IMR-90 (cell line): ENCODE data around the gene SIT1. TPM values are rescaled to one million over a fixed set of nuclear protein-coding genes. Genes with fewer than 3 reads are reported as not detected.
A peak's percentile ranks its signal among the peaks of the same experiment; 100 is the strongest.

Experiments
- ATAC-seq: fragments of 200-7000 bp; cut with Tn5 transposase; 2 replicates; pipeline ENCODE4 v1.9.1; 2020; ENCODE audit warnings: low read depth, mild to moderate bottlenecking, moderate library complexity
- BruUV-seq: library from RNA; stranded (reverse); fragments of 400-500 nt; replicated peaks from 2 replicates; lab custom pipeline; 2021; lab: Mats Ljungman, UMichigan
- CTCF ChIA-PET: fragments of 300-600 bp; formaldehyde crosslinking; extraction: SDS; loops from one replicate; lab custom pipeline; 2021; ENCODE audit warnings: antibody characterized with exemption; lab: Yijun Ruan, JAX
- POLR2A ChIA-PET: fragments of 300-600 bp; sonication (Branson Sonifier 250); formaldehyde crosslinking; loops from one replicate; lab custom pipeline; 2022; ENCODE audit warnings: antibody characterized with exemption; ENCODE audit not compliant: unreplicated experiment; lab: Charles Lee
- DNase-seq: peaks from one replicate; pipeline ENCODE4 v3.0.0; 2013
- H2AFZ ChIP-seq: replicated peaks from 2 replicates; pipeline ENCODE3; 2013; ENCODE audit warnings: low read length, mild to moderate bottlenecking; ENCODE audit not compliant: poor library complexity
- H2AK5ac ChIP-seq: 2 replicates; pipeline ENCODE4 v1.6.1; 2013; ENCODE audit warnings: low read depth, low read length, inconsistent platforms
- H2AK9ac ChIP-seq: replicated peaks from 2 replicates; pipeline ENCODE3; 2013; ENCODE audit warnings: mild to moderate bottlenecking, low read depth, low read length, moderate library complexity; ENCODE audit not compliant: poor library complexity
- H2BK120ac ChIP-seq: 2 replicates; pipeline ENCODE4 v1.6.1; 2013; ENCODE audit warnings: low read depth, low read length, inconsistent platforms
- H2BK15ac ChIP-seq: 3 replicates; pipeline ENCODE4 v1.6.1; 2013; ENCODE audit warnings: low read depth, low read length, inconsistent platforms
- H2BK20ac ChIP-seq: 2 replicates; pipeline ENCODE4 v1.6.1; 2013; ENCODE audit warnings: low read depth, mild to moderate bottlenecking, inconsistent platforms, low read length, moderate library complexity
- H2BK5ac ChIP-seq: 2 replicates; pipeline ENCODE4 v1.6.1; 2013; ENCODE audit warnings: mild to moderate bottlenecking, low read depth, low read length, inconsistent platforms; ENCODE audit not compliant: poor library complexity, severe bottlenecking
- H3K14ac ChIP-seq: replicated peaks from 2 replicates; pipeline ENCODE4 v1.6.1; 2013; ENCODE audit warnings: low read depth, low read length, inconsistent platforms
- H3K18ac ChIP-seq: 2 replicates; pipeline ENCODE4 v1.6.1; 2013; ENCODE audit warnings: low read depth, low read length, control low read depth
- H3K23ac ChIP-seq: 2 replicates; pipeline ENCODE4 v1.6.1; 2013; ENCODE audit warnings: low read depth, low read length, inconsistent platforms
- H3K27ac ChIP-seq: 2 replicates; pipeline ENCODE4 v1.5.1; 2013; ENCODE audit warnings: mild to moderate bottlenecking, control low read depth, low read length; ENCODE audit not compliant: insufficient read depth
- H3K27me3 ChIP-seq: 2 replicates; pipeline ENCODE4 v1.6.1; 2013; ENCODE audit warnings: low read length; ENCODE audit not compliant: control insufficient read depth, insufficient read depth
- H3K36me3 ChIP-seq: 2 replicates; pipeline ENCODE4 v1.6.1; 2013; ENCODE audit warnings: low read length, mixed read lengths; ENCODE audit not compliant: control insufficient read depth, insufficient read depth
- H3K4ac ChIP-seq: 2 replicates; pipeline ENCODE4 v1.6.1; 2013; ENCODE audit warnings: low read depth, low read length, inconsistent platforms
- H3K4me1 ChIP-seq: 2 replicates; pipeline ENCODE4 v1.6.1; 2013; ENCODE audit warnings: low read length, mixed read lengths; ENCODE audit not compliant: control insufficient read depth, insufficient read depth
- H3K4me2 ChIP-seq: 2 replicates; pipeline ENCODE4 v1.6.1; 2013; ENCODE audit warnings: low read depth, mild to moderate bottlenecking, control low read depth, low read length, moderate library complexity
- H3K4me3 ChIP-seq: 2 replicates; pipeline ENCODE4 v1.5.1; 2013; ENCODE audit warnings: low read depth, mild to moderate bottlenecking, control low read depth, low read length, moderate library complexity; ENCODE audit not compliant: insufficient read depth
- H3K56ac ChIP-seq: 2 replicates; pipeline ENCODE4 v1.6.1; 2013; ENCODE audit warnings: low read length, inconsistent platforms; ENCODE audit not compliant: insufficient read depth; ENCODE audit errors: extremely low read depth
- H3K79me1 ChIP-seq, 2 experiments: 2 replicates each; pipeline ENCODE4 v1.6.1; 2013; ENCODE audit warnings: low read length in 2 of 2, inconsistent platforms in 1 of 2, low read depth in 1 of 2
- H3K9ac ChIP-seq: 2 replicates; pipeline ENCODE4 v1.6.1; 2013; ENCODE audit warnings: low read depth, low read length, control low read depth
- H3K9me1 ChIP-seq: 2 replicates; pipeline ENCODE4 v1.6.1; 2013; ENCODE audit warnings: low read length, inconsistent platforms; ENCODE audit not compliant: insufficient read depth
- H3K9me3 ChIP-seq: 2 replicates; pipeline ENCODE4 v1.6.1; 2013; ENCODE audit warnings: low read length; ENCODE audit not compliant: control insufficient read depth, insufficient read depth
- H4K20me1 ChIP-seq: 2 replicates; pipeline ENCODE4 v1.6.1; 2013; ENCODE audit warnings: low read length, inconsistent platforms; ENCODE audit not compliant: insufficient read depth
- H4K5ac ChIP-seq: 2 replicates; pipeline ENCODE4 v1.6.1; 2013; ENCODE audit warnings: mild to moderate bottlenecking, low read depth, low read length, control low read depth
- H4K8ac ChIP-seq, 2 experiments: 2 replicates each; pipeline ENCODE4 v1.6.1; 2013; ENCODE audit warnings: low read depth in 2 of 2, low read length in 2 of 2, control low read depth in 1 of 2, inconsistent platforms in 1 of 2
- H4K91ac ChIP-seq: 2 replicates; pipeline ENCODE4 v1.6.1; 2013; ENCODE audit warnings: low read depth, low read length, inconsistent platforms; ENCODE audit not compliant: insufficient read depth
- BHLHE40 ChIP-seq: fragments of 150-350 bp; IDR thresholded peaks from 2 replicates; pipeline ENCODE4 v1.6.1; 2016; ENCODE audit warnings: mild to moderate bottlenecking, low read depth, low read length
- CEBPB ChIP-seq: IDR thresholded peaks from 2 replicates; pipeline ENCODE4 v1.6.1; 2012; ENCODE audit warnings: low read depth, low read length, improper control_type of control experiment
- CHD1 ChIP-seq: IDR thresholded peaks from 2 replicates; pipeline ENCODE4 v1.6.1; 2012; ENCODE audit warnings: low read depth, low read length, improper control_type of control experiment
- CTCF ChIP-seq: conservative IDR thresholded peaks from 2 replicates; pipeline ENCODE4 v1.5.1; 2012; ENCODE audit warnings: mild to moderate bottlenecking, low read depth, low read length, improper control_type of control experiment
- MAZ ChIP-seq: IDR thresholded peaks from 2 replicates; pipeline ENCODE4 v1.6.1; 2012; ENCODE audit warnings: low read depth, mild to moderate bottlenecking, low read length, improper control_type of control experiment, moderate library complexity, borderline replicate concordance
- MXI1 ChIP-seq: IDR thresholded peaks from 2 replicates; pipeline ENCODE4 v1.6.1; 2012; ENCODE audit warnings: low read depth, mild to moderate bottlenecking, low read length, moderate library complexity, borderline replicate concordance
- POLR2A ChIP-seq: IDR thresholded peaks from 2 replicates; pipeline ENCODE4 v1.6.1; 2012; ENCODE audit warnings: mild to moderate bottlenecking, low read depth, low read length
- RAD21 ChIP-seq: IDR thresholded peaks from 2 replicates; pipeline ENCODE4 v1.6.1; 2012; ENCODE audit warnings: low read length, improper control_type of control experiment
- RCOR1 ChIP-seq: IDR thresholded peaks from 2 replicates; pipeline ENCODE4 v1.6.1; 2012; ENCODE audit warnings: mild to moderate bottlenecking, low read length, improper control_type of control experiment; ENCODE audit not compliant: insufficient replicate concordance
- RFX5 ChIP-seq: IDR thresholded peaks from 2 replicates; pipeline ENCODE4 v1.8.0; 2012; ENCODE audit warnings: low read depth, mild to moderate bottlenecking, low read length, moderate library complexity
- SMC3 ChIP-seq: fragments of 150-350 bp; IDR thresholded peaks from 2 replicates; pipeline ENCODE4 v1.6.1; 2016; ENCODE audit warnings: low read depth, mild to moderate bottlenecking, antibody characterized with exemption, low read length, moderate library complexity
- USF2 ChIP-seq: fragments of 150-350 bp; IDR thresholded peaks from 2 replicates; pipeline ENCODE4 v1.6.1; 2017; ENCODE audit warnings: mild to moderate bottlenecking, antibody characterized with exemption, low read length, low read depth
- WGBS, 2 experiments: methylation state at CpG; one replicate each; pipeline versions ENCODE4 v1.1.5 to v1.1.7; 2013; ENCODE audit warnings: missing lambda C conversion rate in 2 of 2; ENCODE audit not compliant: insufficient read length in 1 of 2; ENCODE audit errors: extremely low coverage in 2 of 2; 5-methylcytosine and 5-hydroxymethylcytosine counted together
- dilution Hi-C: fragments of 300-500 bp; cut with HindIII; formaldehyde crosslinking; loops from one replicate; pipeline ENCODE4 v1.14.3; 2018; ENCODE audit warnings: low sequenced_read_pairs; ENCODE audit not compliant: unreplicated experiment
- in situ Hi-C: fragments of 300-500 bp; cut with MboI; formaldehyde crosslinking; loops from 3 replicates; pipeline ENCODE4 v1.14.3; 2019; ENCODE audit warnings: low sequenced_read_pairs, inconsistent platforms, mixed read lengths
- intact Hi-C: fragments of 100-400 bp; cut with micrococcal nuclease; formaldehyde crosslinking; loops from 2 replicates; pipeline ENCODE4 v1.10.0; 2022
- polyA plus RNA-seq, 3 experiments: library from polyadenylated mRNA; depleted of rRNA; stranded (reverse); fragments of >200 nt; gene quantifications; 2 replicates each; pipeline ENCODE4 v1.2.3, GENCODE V29; 2012; ENCODE audit warnings: low replicate concordance in 1 of 3
- total RNA-seq: library from RNA; depleted of rRNA; stranded (reverse); fragments of >200 nt; gene quantifications from 2 replicates; pipeline ENCODE4 v1.2.3, GENCODE V29; 2012
- TF ChIP-seq, protein P1 (sequence below): fragments of 150-350 bp; IDR thresholded peaks from 2 replicates; pipeline ENCODE4 v1.6.1; 2016; ENCODE audit warnings: low read depth, mild to moderate bottlenecking, low read length, moderate library complexity, borderline replicate concordance

Gene SIT1
- total and polyA plus RNA-seq, 2 of the 4 experiments (the other 2 are of a cell fraction), result not detected

DNA sequence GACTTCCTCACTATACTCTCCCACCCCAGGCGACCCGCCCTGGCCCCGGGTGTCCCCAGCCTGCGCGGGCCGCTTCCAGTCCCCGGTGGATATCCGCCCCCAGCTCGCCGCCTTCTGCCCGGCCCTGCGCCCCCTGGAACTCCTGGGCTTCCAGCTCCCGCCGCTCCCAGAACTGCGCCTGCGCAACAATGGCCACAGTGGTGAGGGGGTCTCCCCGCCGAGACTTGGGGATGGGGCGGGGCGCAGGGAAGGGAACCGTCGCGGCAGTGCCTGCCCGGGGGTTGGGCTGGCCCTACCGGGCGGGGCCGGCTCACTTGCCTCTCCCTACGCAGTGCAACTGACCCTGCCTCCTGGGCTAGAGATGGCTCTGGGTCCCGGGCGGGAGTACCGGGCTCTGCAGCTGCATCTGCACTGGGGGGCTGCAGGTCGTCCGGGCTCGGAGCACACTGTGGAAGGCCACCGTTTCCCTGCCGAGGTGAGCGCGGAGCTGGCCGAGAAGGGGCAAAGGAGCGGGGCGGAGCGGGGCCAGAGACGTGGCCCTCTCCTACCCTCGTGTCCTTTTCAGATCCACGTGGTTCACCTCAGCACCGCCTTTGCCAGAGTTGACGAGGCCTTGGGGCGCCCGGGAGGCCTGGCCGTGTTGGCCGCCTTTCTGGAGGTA is 25.1 kb upstream of the SIT1 start (continued):
- no peak for TF ChIP-seq SMC3
- TF ChIP-seq MAZ, result no peak

DNA sequence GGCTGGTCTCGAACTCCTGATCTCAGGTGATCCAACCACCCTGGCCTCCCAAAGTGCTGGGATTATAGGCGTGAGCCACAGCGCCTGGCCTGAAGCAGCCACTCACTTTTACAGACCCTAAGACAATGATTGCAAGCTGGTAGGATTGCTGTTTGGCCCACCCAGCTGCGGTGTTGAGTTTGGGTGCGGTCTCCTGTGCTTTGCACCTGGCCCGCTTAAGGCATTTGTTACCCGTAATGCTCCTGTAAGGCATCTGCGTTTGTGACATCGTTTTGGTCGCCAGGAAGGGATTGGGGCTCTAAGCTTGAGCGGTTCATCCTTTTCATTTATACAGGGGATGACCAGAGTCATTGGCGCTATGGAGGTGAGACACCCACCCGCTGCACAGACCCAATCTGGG is 24.5 kb upstream of the SIT1 start:
- dilution Hi-C loops, result no loop called here
- peaks cover 15% of the 10 kb centered on the region for H3K4me1 ChIP-seq
- no peak overlapping the region for H2AK9ac ChIP-seq
- ATAC-seq (no peak), DNase-seq (no peak)
- H2BK5ac ChIP-seq, result no peak overlapping the region
- peaks cover 0 to 5% of the 10 kb centered on the region in 2 experiments; a peak in 2 of 4 replicates for H3K79me1 ChIP-seq
- H3K4me2 ChIP-seq, result no peak overlapping the region; the same call in 1 of the 2 replicates
- peak overlapping the region; percentile 15; the same call in 1 of the 2 replicates for H3K4ac ChIP-seq
- peak overlapping the region in 1 of 2 experiments; percentile 80; a peak in 1 of 4 replicates for H4K8ac ChIP-seq
- H3K18ac ChIP-seq, result no peak overlapping the region
- no peaks in the 10 kb centered on the region for H3K27me3 ChIP-seq
- H4K5ac ChIP-seq, result no peak overlapping the region
- no peak overlapping the region for H3K56ac ChIP-seq
- no peak overlapping the region for H3K14ac ChIP-seq
- peaks cover 3% of the 10 kb centered on the region; the same call in 1 of the 2 replicates for H4K20me1 ChIP-seq
- intact Hi-C loops, result no loop called here
- no peak overlapping the region for H4K91ac ChIP-seq
- no peak overlapping the region for H2AK5ac ChIP-seq
- no peaks in the 10 kb centered on the region for H3K36me3 ChIP-seq
- peaks cover 15% of the 10 kb centered on the region for H3K9me1 ChIP-seq
- no peak overlapping the region for H3K23ac ChIP-seq
- ChIA-PET POLR2A (interaction anchor here (1.7 kb wide), 1 partner anchor 14 kb away, joined by 4 read pairs; no protein-coding TSS in a partner anchor), CTCF (interaction anchor here (1.0 to 1.3 kb wide), 2 partner anchors 14 to 57 kb away, joined by 3 to 5 read pairs; partner anchors contain the start of gene CREB3)
- peak overlapping the region; percentile 33 for H2AFZ ChIP-seq
- H2BK20ac ChIP-seq, result no peak overlapping the region
- H3K4me3 ChIP-seq, result no peak overlapping the region; the same call in 1 of the 2 replicates
- H2BK15ac ChIP-seq, result no peak overlapping the region
- H3K9me3 ChIP-seq, result no peaks in the 10 kb centered on the region
- in situ Hi-C loops, result no loop called here
- no peak overlapping the region for H3K27ac ChIP-seq
- BruUV-seq, result no TSS peak
- no peak overlapping the region for H3K9ac ChIP-seq
- 73% methylated on average over 5 of the region's 13 CpGs; no CpG with 5 or more reads in 1 of the 2 experiments for WGBS, 2 experiments
- H2BK120ac ChIP-seq, result no peak overlapping the region
- TF ChIP-seq USF2 (no peak), CHD1 (no peak), MXI1 (no peak), CTCF (no peak), RCOR1 (no peak), SMC3 (no peak), RFX5 (no peak), CEBPB (no peak), RAD21 (no peak), POLR2A (no peak), BHLHE40 (no peak)
- TF ChIP-seq, protein P1, sequence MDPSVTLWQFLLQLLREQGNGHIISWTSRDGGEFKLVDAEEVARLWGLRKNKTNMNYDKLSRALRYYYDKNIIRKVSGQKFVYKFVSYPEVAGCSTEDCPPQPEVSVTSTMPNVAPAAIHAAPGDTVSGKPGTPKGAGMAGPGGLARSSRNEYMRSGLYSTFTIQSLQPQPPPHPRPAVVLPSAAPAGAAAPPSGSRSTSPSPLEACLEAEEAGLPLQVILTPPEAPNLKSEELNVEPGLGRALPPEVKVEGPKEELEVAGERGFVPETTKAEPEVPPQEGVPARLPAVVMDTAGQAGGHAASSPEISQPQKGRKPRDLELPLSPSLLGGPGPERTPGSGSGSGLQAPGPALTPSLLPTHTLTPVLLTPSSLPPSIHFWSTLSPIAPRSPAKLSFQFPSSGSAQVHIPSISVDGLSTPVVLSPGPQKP, result no peak
